Measurements from ENCODE around the gene RNASEH1.

Gene RNASEH1

GRCh38 chr2:3558205-3559014, at the start of gene RNASEH1:
Gene RNASEH1 (minus strand): TSS chr2:3558333. CDS start chr2:3558260, 73 bp downstream.
- DNase-seq (ENCODE audit: low read depth), result peak; percentile 97

DNA sequence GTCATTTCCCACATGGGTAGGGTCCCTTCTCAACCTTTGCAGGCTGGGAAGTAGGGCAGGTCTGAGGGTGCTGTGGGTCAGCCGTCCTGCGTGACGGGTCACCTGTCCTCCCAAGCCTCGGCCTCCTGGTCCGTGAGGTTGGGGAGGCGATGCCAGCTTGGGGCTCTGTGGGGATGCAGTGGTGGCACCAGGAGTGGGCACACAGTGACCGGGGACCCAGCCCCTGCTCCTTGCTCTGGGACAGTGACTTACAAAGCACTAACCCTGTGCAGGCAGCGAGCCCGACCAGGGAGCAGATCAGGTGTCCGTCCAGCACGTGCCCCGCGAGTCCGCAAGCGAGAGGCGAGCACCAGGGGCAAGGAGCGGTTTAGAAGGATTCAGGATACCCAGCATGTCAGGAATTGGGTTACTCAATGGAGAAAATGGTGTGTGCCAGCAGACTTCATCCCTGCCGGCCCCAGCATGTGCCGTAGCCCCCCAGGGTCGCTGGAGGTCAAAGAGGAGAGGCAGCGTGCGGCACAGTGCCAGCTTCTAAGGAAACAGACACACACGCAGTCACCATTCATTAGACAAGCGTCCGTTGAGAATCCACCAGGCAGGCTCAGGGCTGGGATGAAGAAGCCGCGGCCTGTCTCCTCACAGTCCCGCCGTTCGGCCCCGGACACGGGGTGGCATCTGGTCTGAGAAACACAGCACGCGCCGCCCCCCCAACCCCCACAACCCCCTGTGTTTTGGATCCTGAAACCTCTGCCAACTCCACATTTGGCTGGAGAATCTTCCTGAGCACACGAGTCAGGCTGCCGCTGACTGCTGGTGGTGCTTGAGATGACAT, 48.5 kb upstream of the RNASEH1 start:
- DNase-seq (ENCODE audit: low read depth), result no peak

GRCh38 chr2:3606028-3606369, 47.9 kb upstream of the RNASEH1 start:
- DNase-seq (ENCODE audit: low read depth), result no peak

- DNase-seq (ENCODE audit: low read depth), result peak; percentile 56
These were observed 47.1 kb upstream of the RNASEH1 start for GRCh38 chr2:3604991-3605961.

DNA sequence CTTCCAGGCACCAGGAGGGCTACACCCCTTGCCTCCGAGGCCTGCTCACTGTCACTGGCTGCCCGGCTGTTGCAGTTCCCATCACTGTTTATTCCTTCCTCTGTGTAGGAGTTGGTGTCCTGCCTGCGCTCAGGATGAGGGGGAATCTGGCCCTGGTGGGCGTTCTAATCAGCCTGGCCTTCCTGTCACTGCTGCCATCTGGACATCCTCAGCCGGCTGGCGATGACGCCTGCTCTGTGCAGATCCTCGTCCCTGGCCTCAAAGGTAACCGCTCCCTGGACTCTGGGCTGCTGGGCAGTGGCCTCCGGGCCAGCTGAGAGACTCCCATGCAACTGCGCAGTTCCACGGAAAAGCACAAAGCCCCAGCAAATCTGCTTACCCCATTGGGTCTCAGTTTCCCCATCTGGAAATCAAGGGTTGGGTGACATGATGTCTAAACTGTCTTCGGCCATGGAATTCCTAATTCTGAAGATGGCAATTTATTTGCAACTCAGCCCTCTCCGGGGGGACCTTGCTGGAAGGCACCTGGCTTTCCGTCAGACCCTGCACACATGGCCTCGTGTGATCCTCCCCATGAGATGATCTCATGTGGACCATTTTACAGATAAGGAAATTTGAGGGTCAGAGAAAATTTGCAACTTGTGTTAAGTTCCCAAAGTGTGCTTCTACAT, 46.2 kb upstream of the RNASEH1 start:
- no peak for DNase-seq (ENCODE audit: low read depth)

GRCh38 chr2:3603536-3604206, 45.5 kb upstream of the RNASEH1 start:
- DNase-seq (ENCODE audit: low read depth), result no peak

GRCh38 chr2:3602553-3603339, 44.6 kb upstream of the RNASEH1 start:
- DNase-seq (ENCODE audit: low read depth), result no peak

- DNase-seq (ENCODE audit: low read depth), result no peak
These were observed 43.6 kb upstream of the RNASEH1 start for GRCh38 chr2:3601561-3602271.

DNA sequence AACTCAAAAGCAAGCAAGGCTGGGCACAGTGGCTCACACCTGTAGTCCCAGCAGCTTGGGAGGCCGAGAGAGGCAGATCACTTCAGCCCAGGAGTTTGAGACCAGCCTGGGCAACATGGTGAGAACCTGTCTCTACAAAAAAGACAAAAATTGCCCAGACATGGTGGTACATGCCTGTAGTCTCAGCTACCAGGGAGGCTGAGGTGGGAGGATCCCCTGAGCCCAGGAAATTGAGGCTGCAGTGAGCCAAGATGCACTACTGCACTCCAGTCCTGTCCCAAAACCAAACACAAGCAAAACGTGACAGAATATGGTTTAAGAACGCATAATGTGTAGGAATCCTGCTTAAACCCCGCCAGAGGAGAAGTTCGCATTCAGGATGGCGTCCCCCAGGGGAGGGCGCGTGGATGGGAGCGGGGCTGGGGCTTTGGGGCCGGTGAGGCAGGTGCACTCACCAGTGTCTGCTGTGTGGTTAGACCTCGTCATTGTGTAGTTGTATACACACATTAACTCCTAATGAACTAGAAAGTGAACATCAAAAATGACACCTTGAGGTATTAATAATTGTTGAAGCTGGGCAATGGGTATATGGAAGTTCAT, 42.2 kb upstream of the RNASEH1 start:
- no peak for DNase-seq (ENCODE audit: low read depth)

DNA sequence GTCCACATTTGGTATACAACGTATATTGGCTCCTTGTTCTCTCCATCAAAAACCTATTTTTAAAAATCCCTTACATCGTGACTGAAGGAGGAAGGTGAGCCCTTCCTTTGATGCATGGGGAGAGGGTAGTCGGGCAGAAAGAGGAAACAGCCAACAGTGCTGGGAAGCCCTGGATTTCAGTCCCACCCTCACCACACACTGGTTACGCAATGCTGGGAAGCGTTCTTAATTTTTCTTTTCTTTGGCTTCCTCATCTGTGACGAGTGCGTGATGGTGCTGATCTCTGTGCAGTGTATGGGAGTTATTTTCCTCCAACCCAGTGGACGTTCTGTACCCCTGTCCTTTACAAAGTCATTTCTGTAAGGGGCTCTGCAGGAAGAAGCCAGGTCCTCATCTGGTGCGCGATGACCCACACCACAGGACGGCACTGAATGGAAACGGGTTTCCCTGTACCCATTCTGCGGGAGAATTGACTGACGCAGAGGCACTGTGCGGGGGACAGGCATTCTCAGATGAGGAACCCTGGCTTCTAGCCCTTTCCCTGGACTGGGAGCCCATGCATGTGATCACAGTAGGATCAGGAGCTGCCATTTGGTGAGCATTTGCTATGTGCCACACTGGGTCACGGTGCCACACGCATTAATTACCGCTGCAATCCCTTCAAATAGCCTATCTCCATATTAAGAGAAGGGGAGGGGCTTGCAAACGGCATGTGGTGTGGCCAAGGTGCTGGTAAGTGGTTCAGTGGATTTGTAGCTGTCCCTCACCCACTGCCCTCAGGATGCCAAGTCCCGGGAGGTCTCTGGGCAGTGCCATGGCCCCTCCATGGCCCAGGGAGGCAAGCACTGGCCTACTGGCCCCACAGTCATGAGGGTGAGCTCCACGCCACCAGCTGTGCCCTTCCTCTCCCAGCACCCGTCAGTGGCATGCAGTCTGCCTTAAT, 41.0 kb upstream of the RNASEH1 start:
- no peak for DNase-seq (ENCODE audit: low read depth)

GRCh38 chr2:3598197-3598910, 40.2 kb upstream of the RNASEH1 start:
- no peak for DNase-seq (ENCODE audit: low read depth)

DNA sequence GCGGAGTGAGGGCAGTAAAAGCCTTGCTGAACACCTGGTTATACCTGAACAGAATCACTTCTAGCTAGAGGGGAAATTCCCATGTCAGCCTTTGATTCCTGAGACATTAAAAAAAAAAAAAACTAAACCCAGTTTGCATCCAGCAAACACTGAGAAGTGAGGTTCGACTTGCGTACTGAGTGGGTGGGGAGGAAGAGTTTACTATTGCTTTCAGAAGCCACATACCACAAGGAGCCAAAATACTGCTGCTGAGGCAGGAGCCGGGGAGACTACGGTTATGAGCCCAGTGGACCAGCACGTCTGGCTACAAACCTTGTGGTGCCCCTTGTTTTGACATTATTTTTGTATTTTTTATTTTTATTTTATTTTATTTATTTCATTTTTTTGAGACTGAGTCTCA, 39.4 kb upstream of the RNASEH1 start:
- DNase-seq (ENCODE audit: low read depth), result no peak

DNA sequence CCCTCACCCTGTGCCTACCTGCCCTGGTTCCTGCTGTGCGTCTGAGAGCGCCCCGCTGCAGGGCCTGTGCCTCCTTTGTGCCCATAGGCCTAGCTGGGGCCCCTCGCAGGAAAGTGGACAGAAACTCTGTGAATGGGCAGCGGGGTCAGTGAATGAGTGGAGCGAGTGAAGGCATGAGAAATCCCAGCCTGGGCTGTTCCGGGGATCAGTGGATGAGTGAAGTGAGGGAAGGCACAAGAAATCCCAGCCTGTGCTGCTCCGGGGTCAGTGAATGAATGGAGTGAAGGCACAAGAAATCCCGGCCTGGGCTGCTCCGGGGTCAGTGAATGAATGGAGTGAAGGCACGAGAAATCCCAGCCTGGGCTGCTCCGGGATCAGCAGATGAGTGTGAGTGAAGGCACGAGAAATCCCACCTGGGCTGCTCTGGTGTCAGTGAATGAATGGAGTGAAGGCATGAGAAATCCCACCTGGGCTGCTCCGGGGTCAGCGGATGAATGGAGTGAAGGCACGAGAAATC, 38.8 kb upstream of the RNASEH1 start:
- no peak for DNase-seq (ENCODE audit: low read depth)

DNA sequence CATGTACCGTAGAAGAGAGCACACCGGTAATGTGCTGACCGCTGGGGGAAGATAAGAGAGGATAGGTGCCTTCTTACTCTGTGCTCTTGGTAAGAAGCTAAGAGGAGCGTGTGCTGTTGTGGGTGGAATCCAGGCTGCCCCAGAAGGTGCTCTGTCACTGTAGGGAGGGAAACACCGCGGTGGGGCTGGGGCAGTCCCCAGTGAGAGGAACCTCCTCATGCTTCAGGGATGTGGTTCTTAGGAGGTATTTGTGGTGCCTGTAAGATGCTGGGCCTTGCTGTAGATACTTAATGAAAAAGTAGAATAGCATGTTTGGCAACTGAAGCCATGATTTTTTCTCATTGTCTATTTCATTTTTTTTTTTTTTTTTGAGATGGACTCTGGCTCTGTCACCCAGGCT, 37.9 kb upstream of the RNASEH1 start:
- DNase-seq (ENCODE audit: low read depth), result no peak

- no peak for DNase-seq (ENCODE audit: low read depth)
These were observed 37.3 kb upstream of the RNASEH1 start for GRCh38 chr2:3595404-3595803.

- DNase-seq (ENCODE audit: low read depth), result peak; percentile 29
These were observed 36.6 kb upstream of the RNASEH1 start, which contains the start of gene COLEC11 for GRCh38 chr2:3594493-3595281. Gene COLEC11 (plus strand): TSS chr2:3595112. CDS start chr2:3604341, 9,229 bp downstream.
